GM12873 (cell line): ENCODE results near the gene CCDC71L.

Source experiments
- CTCF ChIP-seq: IDR thresholded peaks from 2 replicates; pipeline ENCODE4 v1.5.1; 2012; ENCODE audit warnings: low read depth, mild to moderate bottlenecking, moderate library complexity, low read length, control low read depth; ENCODE audit not compliant: insufficient read depth; ENCODE audit errors: missing control alignments

The CCDC71L gene

GRCh38 chr7:106623853-106624252 is 37.1 kb downstream of the CCDC71L start:
- no peak for TF ChIP-seq CTCF

- no peak for TF ChIP-seq CTCF
Measured at GRCh38 chr7:106623315-106623660, 37.7 kb downstream of the CCDC71L start.

- TF ChIP-seq CTCF: no peak
Measured at GRCh38 chr7:106622654-106623314, 38.2 kb downstream of the CCDC71L start.

- no peak for TF ChIP-seq CTCF
Measured at GRCh38 chr7:106621393-106622132, 39.4 kb downstream of the CCDC71L start.

GRCh38 chr7:106620676-106621075 is 40.3 kb downstream of the CCDC71L start:
- TF ChIP-seq CTCF: no peak

GRCh38 chr7:106620034-106620433 is 40.9 kb downstream of the CCDC71L start:
- no peak for TF ChIP-seq CTCF

GRCh38 chr7:106619213-106619612 is 41.7 kb downstream of the CCDC71L start:
- no peak for TF ChIP-seq CTCF
